Fibroblast of lung (primary cell): ENCODE measurements around the gene SYTL3.

Experiments used
- EZH2 ChIP-seq: IDR thresholded peaks from 2 replicates; pipeline ENCODE4 v1.5.1; 2012; ENCODE audit warnings: low read length, control low read depth, mild to moderate bottlenecking; ENCODE audit errors: missing control alignments
- TF ChIP-seq, protein P1 (sequence below), 2 donors: IDR thresholded peaks in 1 of 2; conservative IDR thresholded peaks in 1 of 2; 1 replicate in 1 of 2; 2 replicates in 1 of 2; pipeline ENCODE4 v1.5.1; 2011 to 2012; ENCODE audit warnings: low read length in 2 of 2, control low read depth in 1 of 2, inconsistent platforms in 1 of 2, low read depth in 1 of 2, mild to moderate bottlenecking in 1 of 2

DNA sequence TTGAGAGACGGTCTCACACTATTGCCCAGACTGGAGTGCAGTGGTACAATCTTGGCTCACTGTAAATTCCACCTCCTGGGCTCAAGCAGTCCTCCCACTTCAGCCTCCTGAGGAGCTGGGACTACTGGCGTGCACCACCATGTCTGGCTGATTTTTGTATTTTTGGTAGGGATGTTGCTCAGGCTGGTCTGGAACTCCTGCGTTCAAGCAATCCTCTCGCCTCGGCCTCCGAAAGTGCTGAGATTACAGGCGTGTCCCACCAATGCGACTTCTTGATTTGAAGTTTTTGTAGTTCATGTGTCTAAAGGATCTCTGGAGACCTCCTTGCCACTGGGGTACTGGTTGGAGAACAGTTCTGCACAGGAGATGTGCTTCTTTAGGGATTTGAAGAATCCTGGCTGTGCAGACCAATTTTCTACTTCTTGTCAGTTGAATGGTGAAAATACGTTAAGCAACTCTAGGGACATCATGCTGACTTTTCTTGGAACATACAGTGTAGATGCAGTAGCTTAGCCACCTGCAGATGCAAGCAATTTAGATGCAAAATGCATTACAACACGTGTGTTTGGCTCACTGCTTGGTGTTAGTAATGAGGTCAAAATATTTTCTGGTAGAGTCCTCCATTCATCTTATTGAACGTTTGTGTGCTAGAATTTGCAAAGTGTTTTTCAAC is 28.2 kb downstream of the SYTL3 start:
- TF ChIP-seq, protein P1, sequence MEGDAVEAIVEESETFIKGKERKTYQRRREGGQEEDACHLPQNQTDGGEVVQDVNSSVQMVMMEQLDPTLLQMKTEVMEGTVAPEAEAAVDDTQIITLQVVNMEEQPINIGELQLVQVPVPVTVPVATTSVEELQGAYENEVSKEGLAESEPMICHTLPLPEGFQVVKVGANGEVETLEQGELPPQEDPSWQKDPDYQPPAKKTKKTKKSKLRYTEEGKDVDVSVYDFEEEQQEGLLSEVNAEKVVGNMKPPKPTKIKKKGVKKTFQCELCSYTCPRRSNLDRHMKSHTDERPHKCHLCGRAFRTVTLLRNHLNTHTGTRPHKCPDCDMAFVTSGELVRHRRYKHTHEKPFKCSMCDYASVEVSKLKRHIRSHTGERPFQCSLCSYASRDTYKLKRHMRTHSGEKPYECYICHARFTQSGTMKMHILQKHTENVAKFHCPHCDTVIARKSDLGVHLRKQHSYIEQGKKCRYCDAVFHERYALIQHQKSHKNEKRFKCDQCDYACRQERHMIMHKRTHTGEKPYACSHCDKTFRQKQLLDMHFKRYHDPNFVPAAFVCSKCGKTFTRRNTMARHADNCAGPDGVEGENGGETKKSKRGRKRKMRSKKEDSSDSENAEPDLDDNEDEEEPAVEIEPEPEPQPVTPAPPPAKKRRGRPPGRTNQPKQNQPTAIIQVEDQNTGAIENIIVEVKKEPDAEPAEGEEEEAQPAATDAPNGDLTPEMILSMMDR (conservative IDR thresholded peaks at IDR 0.05 in 1 of 2, IDR thresholded peaks at IDR 0.05 in 1 of 2; ENCODE audit: low read depth in 1 of 2, low read length in 2 of 2), result no peak
- no peak for TF ChIP-seq EZH2
